ENCODE measurements around the gene UNC119B.

- TF ChIP-seq CTCF (IDR thresholded peaks at IDR 0.05) (no peak), POLR2AphosphoS5 (IDR thresholded peaks at IDR 0.05) (no peak)
Observed at GRCh38 chr12:120759591-120760348, 49.5 kb downstream of the UNC119B start.
